ENCODE data around the gene NPW. TPM values are rescaled to one million over a fixed set of nuclear protein-coding genes. Genes with fewer than 3 reads are reported as not detected.

NPW gene
- total and polyA plus RNA-seq, 9 of the 15 experiments (the other 6 are each of a cell fraction or from before 2014, with no cell fraction given) = 0.14 to 4.0 (median 2.6) TPM; not detected in 4

DNA sequence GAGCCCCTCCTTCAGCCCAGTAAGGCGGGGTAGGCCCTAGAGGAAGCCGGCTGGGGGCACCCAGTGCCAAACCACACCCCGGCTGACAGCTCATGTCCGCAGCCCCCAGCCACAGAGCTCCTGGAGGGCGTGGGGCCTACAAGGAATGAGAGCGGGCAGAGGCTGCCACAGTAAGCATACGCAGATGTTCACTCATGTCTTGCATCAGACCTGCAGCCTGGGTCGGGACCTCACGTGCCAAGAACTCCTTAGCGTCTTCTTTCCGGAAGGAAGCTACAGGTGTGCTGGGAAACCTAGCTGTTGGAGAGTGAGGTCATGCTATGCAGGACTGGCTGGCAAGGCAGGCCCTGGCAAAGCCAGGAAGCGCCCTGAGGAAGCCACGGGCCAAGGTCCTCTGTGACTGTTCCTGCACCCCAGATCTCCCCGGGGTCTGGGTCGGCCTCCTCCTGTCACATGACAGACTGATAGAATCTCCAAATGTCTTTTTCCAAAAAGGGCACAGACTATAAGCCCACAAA is 11.5 kb upstream of the NPW start (continued):
- no peak for TF ChIP-seq YY1 (IDR thresholded peaks at IDR 0.05; ENCODE audit: borderline replicate concordance in 1 of 3, control insufficient read depth in 1 of 3, extremely low read depth in 1 of 3, insufficient read depth in 3 of 3, insufficient read length in 1 of 3, insufficient replicate concordance in 2 of 3, low read depth in 1 of 3, low read length in 2 of 3)
- no peak for TF ChIP-seq HCFC1 (IDR thresholded peaks at IDR 0.05; ENCODE audit: low read depth, low read length)
- TF ChIP-seq ZNF212 (CRISPR knock-in tag; IDR thresholded peaks at IDR 0.05) = no peak
- TF ChIP-seq CEBPG (CRISPR knock-in tag; IDR thresholded peaks at IDR 0.05) = peak; percentile 85
- peak; percentile 6 to 57; a peak in 1 of 4 replicates for TF ChIP-seq CEBPG (tag; conservative IDR thresholded peaks at IDR 0.05 in 1 of 2, IDR thresholded peaks at IDR 0.05 in 1 of 2)
- TF ChIP-seq MAFF (IDR thresholded peaks at IDR 0.05; ENCODE audit: low read length) = no peak
- TF ChIP-seq NFE2L1 (tag; IDR thresholded peaks at IDR 0.05; ENCODE audit: borderline replicate concordance, low read depth) = no peak
- TF ChIP-seq ZNF780A (CRISPR knock-in tag; IDR thresholded peaks at IDR 0.05) = no peak
- TF ChIP-seq, protein P1, sequence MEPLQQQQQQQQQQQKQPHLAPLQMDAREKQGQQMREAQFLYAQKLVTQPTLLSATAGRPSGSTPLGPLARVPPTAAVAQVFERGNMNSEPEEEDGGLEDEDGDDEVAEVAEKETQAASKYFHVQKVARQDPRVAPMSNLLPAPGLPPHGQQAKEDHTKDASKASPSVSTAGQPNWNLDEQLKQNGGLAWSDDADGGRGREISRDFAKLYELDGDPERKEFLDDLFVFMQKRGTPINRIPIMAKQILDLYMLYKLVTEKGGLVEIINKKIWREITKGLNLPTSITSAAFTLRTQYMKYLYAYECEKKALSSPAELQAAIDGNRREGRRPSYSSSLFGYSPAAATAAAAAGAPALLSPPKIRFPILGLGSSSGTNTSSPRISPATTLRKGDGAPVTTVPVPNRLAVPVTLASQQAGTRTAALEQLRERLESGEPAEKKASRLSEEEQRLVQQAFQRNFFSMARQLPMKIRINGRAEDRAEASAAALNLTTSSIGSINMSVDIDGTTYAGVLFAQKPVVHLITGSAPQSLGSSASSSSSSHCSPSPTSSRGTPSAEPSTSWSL (CRISPR knock-in tag; IDR thresholded peaks at IDR 0.05; ENCODE audit: borderline replicate concordance) = no peak
- TF ChIP-seq CHD4 (IDR thresholded peaks at IDR 0.05; ENCODE audit: insufficient read depth, insufficient replicate concordance, low read depth, low read length, poor library complexity, severe bottlenecking) = no peak
- TF ChIP-seq KAT2B (IDR thresholded peaks at IDR 0.05; ENCODE audit: low read depth, low read length) = no peak
- TF ChIP-seq, protein P2, sequence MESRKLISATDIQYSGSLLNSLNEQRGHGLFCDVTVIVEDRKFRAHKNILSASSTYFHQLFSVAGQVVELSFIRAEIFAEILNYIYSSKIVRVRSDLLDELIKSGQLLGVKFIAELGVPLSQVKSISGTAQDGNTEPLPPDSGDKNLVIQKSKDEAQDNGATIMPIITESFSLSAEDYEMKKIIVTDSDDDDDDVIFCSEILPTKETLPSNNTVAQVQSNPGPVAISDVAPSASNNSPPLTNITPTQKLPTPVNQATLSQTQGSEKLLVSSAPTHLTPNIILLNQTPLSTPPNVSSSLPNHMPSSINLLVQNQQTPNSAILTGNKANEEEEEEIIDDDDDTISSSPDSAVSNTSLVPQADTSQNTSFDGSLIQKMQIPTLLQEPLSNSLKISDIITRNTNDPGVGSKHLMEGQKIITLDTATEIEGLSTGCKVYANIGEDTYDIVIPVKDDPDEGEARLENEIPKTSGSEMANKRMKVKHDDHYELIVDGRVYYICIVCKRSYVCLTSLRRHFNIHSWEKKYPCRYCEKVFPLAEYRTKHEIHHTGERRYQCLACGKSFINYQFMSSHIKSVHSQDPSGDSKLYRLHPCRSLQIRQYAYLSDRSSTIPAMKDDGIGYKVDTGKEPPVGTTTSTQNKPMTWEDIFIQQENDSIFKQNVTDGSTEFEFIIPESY (CRISPR knock-in tag; IDR thresholded peaks at IDR 0.05) = no peak
- TF ChIP-seq, protein P3, sequence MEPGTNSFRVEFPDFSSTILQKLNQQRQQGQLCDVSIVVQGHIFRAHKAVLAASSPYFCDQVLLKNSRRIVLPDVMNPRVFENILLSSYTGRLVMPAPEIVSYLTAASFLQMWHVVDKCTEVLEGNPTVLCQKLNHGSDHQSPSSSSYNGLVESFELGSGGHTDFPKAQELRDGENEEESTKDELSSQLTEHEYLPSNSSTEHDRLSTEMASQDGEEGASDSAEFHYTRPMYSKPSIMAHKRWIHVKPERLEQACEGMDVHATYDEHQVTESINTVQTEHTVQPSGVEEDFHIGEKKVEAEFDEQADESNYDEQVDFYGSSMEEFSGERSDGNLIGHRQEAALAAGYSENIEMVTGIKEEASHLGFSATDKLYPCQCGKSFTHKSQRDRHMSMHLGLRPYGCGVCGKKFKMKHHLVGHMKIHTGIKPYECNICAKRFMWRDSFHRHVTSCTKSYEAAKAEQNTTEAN (CRISPR knock-in tag; IDR thresholded peaks at IDR 0.05) = no peak
- TF ChIP-seq SIRT6 (IDR thresholded peaks at IDR 0.05; ENCODE audit: low read depth, low read length) = no peak
- no peak for TF ChIP-seq ZNF133 (CRISPR knock-in tag; IDR thresholded peaks at IDR 0.05)
- no peak for TF ChIP-seq NR2C2 (CRISPR knock-in tag; IDR thresholded peaks at IDR 0.05)
- peak; percentile 49; the same call in 1 of the 2 replicates for TF ChIP-seq NR2C2 (tag; IDR thresholded peaks at IDR 0.05)
- no peak for TF ChIP-seq ZBTB1 (CRISPR knock-in tag; IDR thresholded peaks at IDR 0.05; ENCODE audit: borderline replicate concordance, low read depth)
- TF ChIP-seq, protein P4, sequence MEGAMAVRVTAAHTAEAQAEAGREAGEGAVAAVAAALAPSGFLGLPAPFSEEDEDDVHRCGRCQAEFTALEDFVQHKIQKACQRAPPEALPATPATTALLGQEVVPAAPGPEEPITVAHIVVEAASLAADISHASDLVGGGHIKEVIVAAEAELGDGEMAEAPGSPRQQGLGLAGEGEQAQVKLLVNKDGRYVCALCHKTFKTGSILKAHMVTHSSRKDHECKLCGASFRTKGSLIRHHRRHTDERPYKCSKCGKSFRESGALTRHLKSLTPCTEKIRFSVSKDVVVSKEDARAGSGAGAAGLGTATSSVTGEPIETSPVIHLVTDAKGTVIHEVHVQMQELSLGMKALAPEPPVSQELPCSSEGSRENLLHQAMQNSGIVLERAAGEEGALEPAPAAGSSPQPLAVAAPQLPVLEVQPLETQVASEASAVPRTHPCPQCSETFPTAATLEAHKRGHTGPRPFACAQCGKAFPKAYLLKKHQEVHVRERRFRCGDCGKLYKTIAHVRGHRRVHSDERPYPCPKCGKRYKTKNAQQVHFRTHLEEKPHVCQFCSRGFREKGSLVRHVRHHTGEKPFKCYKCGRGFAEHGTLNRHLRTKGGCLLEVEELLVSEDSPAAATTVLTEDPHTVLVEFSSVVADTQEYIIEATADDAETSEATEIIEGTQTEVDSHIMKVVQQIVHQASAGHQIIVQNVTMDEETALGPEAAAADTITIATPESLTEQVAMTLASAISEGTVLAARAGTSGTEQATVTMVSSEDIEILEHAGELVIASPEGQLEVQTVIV (CRISPR knock-in tag; IDR thresholded peaks at IDR 0.05; ENCODE audit: borderline replicate concordance) = no peak
- TF ChIP-seq FOXK2 (conservative IDR thresholded peaks at IDR 0.05 in 1 of 2, IDR thresholded peaks at IDR 0.05 in 1 of 2; ENCODE audit: low read depth in 2 of 2) = no peak

Measured in K562 (cell line).